ENCODE data around the gene DCX. TPM values are rescaled to one million over a fixed set of nuclear protein-coding genes. Genes with fewer than 3 reads are reported as not detected.

DCX gene
- total RNA-seq, 1 donor from 2014 or later = 0.26 TPM

- DNase-seq (ENCODE audit: low spot score) = no peak
- Mint-ChIP-seq H3K4me3 (ENCODE audit: unreplicated experiment) (no peak overlapping the region), H3K9me3 (ENCODE audit: unreplicated experiment) (no peaks in the 10 kb centered on the region), H3K4me1 (ENCODE audit: unreplicated experiment) (no peaks in the 10 kb centered on the region), H3K27ac (ENCODE audit: unreplicated experiment) (no peak overlapping the region), H3K27me3 (ENCODE audit: unreplicated experiment) (no peaks in the 10 kb centered on the region), H3K36me3 (ENCODE audit: low read depth, unreplicated experiment) (no peaks in the 10 kb centered on the region)
- TF ChIP-seq CTCF (IDR thresholded peaks at IDR 0.05; ENCODE audit: unreplicated experiment) = no peak
These were observed 82.6 kb downstream of the DCX start for GRCh38 chrX:111329370-111329769.

- TF ChIP-seq CTCF (IDR thresholded peaks at IDR 0.05; ENCODE audit: unreplicated experiment) = no peak
- Mint-ChIP-seq H3K27me3 (ENCODE audit: unreplicated experiment) (no peaks in the 10 kb centered on the region), H3K36me3 (ENCODE audit: low read depth, unreplicated experiment) (no peaks in the 10 kb centered on the region), H3K4me1 (ENCODE audit: unreplicated experiment) (no peaks in the 10 kb centered on the region), H3K27ac (ENCODE audit: unreplicated experiment) (no peak overlapping the region), H3K9me3 (ENCODE audit: unreplicated experiment) (no peaks in the 10 kb centered on the region), H3K4me3 (ENCODE audit: unreplicated experiment) (no peak overlapping the region)
- DNase-seq (ENCODE audit: low spot score) = no peak
These were observed 83.1 kb downstream of the DCX start for GRCh38 chrX:111328858-111329257.

GRCh38 chrX:111322231-111322855, 89.6 kb downstream of the DCX start:
- Mint-ChIP-seq H3K27me3 (ENCODE audit: unreplicated experiment) (no peaks in the 10 kb centered on the region), H3K36me3 (ENCODE audit: low read depth, unreplicated experiment) (no peaks in the 10 kb centered on the region), H3K9me3 (ENCODE audit: unreplicated experiment) (no peaks in the 10 kb centered on the region), H3K4me3 (ENCODE audit: unreplicated experiment) (no peak overlapping the region), H3K4me1 (ENCODE audit: unreplicated experiment) (no peaks in the 10 kb centered on the region), H3K27ac (ENCODE audit: unreplicated experiment) (no peak overlapping the region)
- DNase-seq (ENCODE audit: low spot score) = no peak
- TF ChIP-seq CTCF (IDR thresholded peaks at IDR 0.05; ENCODE audit: unreplicated experiment) = no peak

- H3K9me3 Mint-ChIP-seq (ENCODE audit: unreplicated experiment) = no peaks in the 10 kb centered on the region
- no peaks in the 10 kb centered on the region for H3K36me3 Mint-ChIP-seq (ENCODE audit: low read depth, unreplicated experiment)
- DNase-seq (ENCODE audit: low spot score) = no peak
- no peaks in the 10 kb centered on the region for H3K4me1 Mint-ChIP-seq (ENCODE audit: unreplicated experiment)
- TF ChIP-seq CTCF (IDR thresholded peaks at IDR 0.05; ENCODE audit: unreplicated experiment) = no peak
- no peak overlapping the region for H3K4me3 Mint-ChIP-seq (ENCODE audit: unreplicated experiment)
- H3K27ac Mint-ChIP-seq (ENCODE audit: unreplicated experiment) = no peak overlapping the region
- no peaks in the 10 kb centered on the region for H3K27me3 Mint-ChIP-seq (ENCODE audit: unreplicated experiment)
These were observed 92.5 kb downstream of the DCX start for GRCh38 chrX:111319451-111319850.

GRCh38 chrX:111318901-111319300, 93.1 kb downstream of the DCX start:
- Mint-ChIP-seq H3K4me1 (ENCODE audit: unreplicated experiment) (no peaks in the 10 kb centered on the region), H3K27me3 (ENCODE audit: unreplicated experiment) (no peaks in the 10 kb centered on the region), H3K9me3 (ENCODE audit: unreplicated experiment) (no peaks in the 10 kb centered on the region), H3K4me3 (ENCODE audit: unreplicated experiment) (no peak overlapping the region), H3K27ac (ENCODE audit: unreplicated experiment) (no peak overlapping the region), H3K36me3 (ENCODE audit: low read depth, unreplicated experiment) (no peaks in the 10 kb centered on the region)
- no peak for DNase-seq (ENCODE audit: low spot score)
- TF ChIP-seq CTCF (IDR thresholded peaks at IDR 0.05; ENCODE audit: unreplicated experiment) = no peak
